HUDEP-2 (cell line): ENCODE results near the gene ZNF556.
"Not testable (repeated sequence)": the region's sequence is repeated elsewhere in the genome, so short reads cannot be mapped to it uniquely, and the experiment has no call there.

Experiments used
- DNase-seq, 76 experiments: peaks; one replicate each; lab custom pipeline; 2025; ENCODE audit not compliant: unreplicated experiment in 76 of 76; lab: John Stamatoyannopoulos, UW

The ZNF556 gene

GRCh38 chr19:2902590-2903218 is 35.6 kb downstream of the ZNF556 start:
- no peak for DNase-seq

- DNase-seq: not testable (repeated sequence)
These were observed 36.2 kb downstream of the ZNF556 start for GRCh38 chr19:2903326-2903725.

- DNase-seq: no peak
These were observed 38.9 kb downstream of the ZNF556 start for GRCh38 chr19:2905918-2906519.

DNA sequence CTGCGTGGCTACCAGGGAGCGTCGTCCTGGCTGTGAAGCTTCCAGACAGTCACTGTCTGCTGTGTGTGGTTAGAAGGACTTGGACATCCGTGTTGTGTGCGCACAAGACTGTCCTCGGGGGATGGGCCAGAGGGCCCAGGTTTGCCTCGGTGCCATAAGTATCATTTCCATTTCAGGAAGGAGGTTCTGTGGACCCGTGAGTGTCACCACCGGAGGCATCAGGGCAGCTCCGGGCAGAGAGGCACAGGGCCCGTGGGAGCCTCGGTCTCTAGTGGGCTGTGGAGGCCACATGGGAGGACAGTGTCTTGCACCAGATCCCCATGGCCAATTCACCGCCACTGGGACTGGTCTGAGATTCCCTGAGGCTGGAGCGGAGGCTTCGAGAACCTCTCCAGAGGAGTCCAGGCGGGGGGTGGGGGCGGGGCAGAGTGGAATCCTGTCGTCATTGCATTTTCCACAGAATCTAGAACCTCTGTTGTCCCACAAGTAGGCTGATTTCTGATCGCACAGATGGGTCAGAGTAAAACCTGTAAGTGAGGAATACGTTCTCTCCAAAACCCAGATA is 39.6 kb downstream of the ZNF556 start:
- DNase-seq: no peak

GRCh38 chr19:2912306-2912705 is 45.2 kb downstream of the ZNF556 start:
- DNase-seq: no peak

DNA sequence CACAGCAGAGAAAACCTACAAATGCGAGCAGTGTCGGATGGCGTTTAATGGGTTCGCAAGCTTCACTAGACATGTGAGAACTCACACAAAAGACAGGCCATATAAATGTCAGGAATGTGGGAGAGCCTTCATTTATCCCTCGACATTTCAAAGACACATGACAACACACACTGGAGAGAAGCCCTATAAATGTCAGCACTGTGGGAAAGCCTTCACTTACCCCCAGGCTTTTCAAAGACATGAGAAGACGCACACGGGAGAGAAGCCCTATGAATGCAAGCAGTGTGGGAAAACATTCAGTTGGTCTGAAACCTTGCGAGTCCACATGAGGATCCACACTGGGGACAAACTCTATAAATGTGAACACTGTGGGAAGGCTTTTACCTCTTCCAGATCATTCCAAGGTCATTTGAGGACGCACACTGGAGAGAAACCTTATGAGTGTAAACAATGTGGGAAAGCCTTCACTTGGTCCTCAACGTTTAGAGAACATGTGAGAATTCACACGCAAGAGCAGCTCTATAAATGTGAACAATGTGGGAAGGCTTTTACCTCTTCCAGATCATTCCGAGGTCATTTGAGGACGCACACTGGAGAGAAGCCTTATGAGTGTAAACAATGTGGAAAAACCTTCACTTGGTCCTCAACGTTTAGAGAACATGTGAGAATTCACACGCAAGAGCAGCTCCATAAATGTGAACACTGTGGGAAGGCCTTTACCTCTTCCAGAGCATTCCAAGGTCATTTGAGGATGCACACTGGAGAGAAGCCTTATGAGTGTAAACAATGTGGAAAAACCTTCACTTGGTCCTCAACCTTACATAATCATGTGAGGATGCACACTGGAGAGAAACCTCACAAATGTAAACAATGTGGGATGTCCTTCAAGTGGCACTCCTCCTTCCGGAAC is 50.4 kb downstream of the ZNF556 start:
- no peak for DNase-seq

- DNase-seq: no peak
These were observed 55.9 kb downstream of the ZNF556 start for GRCh38 chr19:2922987-2923386.

- DNase-seq: no peak
These were observed 56.4 kb downstream of the ZNF556 start for GRCh38 chr19:2923510-2923909.

GRCh38 chr19:2926341-2927031 is 59.4 kb downstream of the ZNF556 start:
- no peak for DNase-seq

- no peak for DNase-seq
These were observed 59.9 kb downstream of the ZNF556 start for GRCh38 chr19:2927032-2927430.
